MCF 10A (cell line): ENCODE data around the gene IKZF4. TPM values are rescaled to one million over a fixed set of nuclear protein-coding genes. Genes with fewer than 3 reads are reported as not detected.

Source experiments
- BruUV-seq: library from RNA; stranded (reverse); fragments of 400-500 nt; replicated peaks from 2 replicates; lab custom pipeline; 2021; lab: Mats Ljungman, UMichigan
- CTCF ChIA-PET: fragments of 300-600 bp; sonication (Branson Sonifier 250); formaldehyde crosslinking; extraction: SDS; loops from one replicate; lab custom pipeline; 2021; ENCODE audit warnings: antibody characterized with exemption, inconsistent platforms; lab: Yijun Ruan, JAX
- POLR2A ChIA-PET: fragments of 300-600, 350-650 bp; sonication (Branson Sonifier 250); formaldehyde crosslinking; extraction: SDS; loops from one replicate; lab custom pipeline; 2020; ENCODE audit warnings: antibody characterized with exemption, inconsistent platforms; lab: Yijun Ruan, JAX
- DNase-seq: peaks from one replicate; pipeline ENCODE4 v3.0.0-alpha.2; 2018; ENCODE audit not compliant: unreplicated experiment
- H3K27ac Mint-ChIP-seq: one replicate; pipeline ENCODE4 v1.8.0; 2022; ENCODE audit warnings: mild to moderate bottlenecking, low read depth, mixed read lengths; ENCODE audit not compliant: unreplicated experiment
- H3K27me3 Mint-ChIP-seq: one replicate; pipeline ENCODE4 v1.8.0; 2022; ENCODE audit warnings: mixed read lengths; ENCODE audit not compliant: insufficient read depth, unreplicated experiment
- H3K36me3 Mint-ChIP-seq: one replicate; pipeline ENCODE4 v1.8.0; 2022; ENCODE audit warnings: mild to moderate bottlenecking, moderate library complexity, mixed read lengths; ENCODE audit not compliant: insufficient read depth, unreplicated experiment
- H3K4me1 Mint-ChIP-seq: one replicate; pipeline ENCODE4 v1.8.0; 2022; ENCODE audit warnings: mixed read lengths; ENCODE audit not compliant: insufficient read depth, unreplicated experiment
- H3K4me3 Mint-ChIP-seq: one replicate; pipeline ENCODE4 v1.8.0; 2022; ENCODE audit warnings: mild to moderate bottlenecking, moderate library complexity, mixed read lengths; ENCODE audit not compliant: unreplicated experiment
- H3K9me3 Mint-ChIP-seq: one replicate; pipeline ENCODE4 v1.8.0; 2022; ENCODE audit warnings: mixed read lengths; ENCODE audit not compliant: unreplicated experiment
- CTCF ChIP-seq: fragments of 200-600 bp; IDR thresholded peaks from one replicate; pipeline ENCODE4 v1.8.0; 2022; ENCODE audit warnings: antibody characterized with exemption, mild to moderate bottlenecking; ENCODE audit not compliant: unreplicated experiment
- intact Hi-C: fragments of 100-400 bp; cut with micrococcal nuclease; formaldehyde crosslinking; loops from 2 replicates; pipeline ENCODE4 v1.14.1; 2022
- total RNA-seq: library from RNA; stranded (reverse); gene quantifications from 2 replicates; pipeline ENCODE4 v1.2.3, GENCODE V29; 2022

Gene IKZF4
- total RNA-seq, 1 experiment from 2014 or later, result 2.4 TPM

GRCh38 chr12:56078931-56079722 lies 58.3 kb downstream of the IKZF4 start:
- CTCF ChIA-PET, result interaction anchor here (0.6 to 2.5 kb wide), 14 partner anchors 14 to 298 kb away, joined by 3 to 12 read pairs (median 3); partner anchors contain the start of genes PA2G4 and ZC3H10
- no peak overlapping the region for H3K27ac Mint-ChIP-seq
- peak overlapping the region; percentile 87 for H3K4me3 Mint-ChIP-seq
- no peaks in the 10 kb centered on the region for H3K27me3 Mint-ChIP-seq
- POLR2A ChIA-PET, result interaction anchor here (0.7 to 3.0 kb wide), 10 partner anchors 18 to 82 kb away, joined by 3 to 66 read pairs (median 6); partner anchors contain the start of genes ESYT1, PA2G4, RPL41 and SUOX
- H3K36me3 Mint-ChIP-seq, result no peaks in the 10 kb centered on the region
- no peaks in the 10 kb centered on the region for H3K9me3 Mint-ChIP-seq
- BruUV-seq, result no TSS peak
- TF ChIP-seq CTCF, result peak; percentile 60
- no peaks in the 10 kb centered on the region for H3K4me1 Mint-ChIP-seq
- peak; percentile 85 for DNase-seq
- intact Hi-C loops, result loop anchor here (1.0 to 2.0 kb wide), 4 partner anchors 24 to 82 kb away; partner anchors contain the start of genes RPL41 and SUOX

GRCh38 chr12:56079723-56080555 lies 59.1 kb downstream of the IKZF4 start, which contains the start of gene ERBB3:
Gene ERBB3 (plus strand): TSS chr12:56080165. CDS start chr12:56080301, 136 bp downstream.
- Mint-ChIP-seq H3K36me3 (no peaks in the 10 kb centered on the region), H3K4me3 (peak within 1 kb of the TSS; percentile 87), H3K27ac (no peak within 1 kb of the TSS), H3K27me3 (no peaks in the 10 kb centered on the region), H3K4me1 (no peaks in the 10 kb centered on the region), H3K9me3 (no peaks in the 10 kb centered on the region)
- TF ChIP-seq CTCF, result no peak
- ChIA-PET POLR2A (interaction anchor here (0.6 to 3.0 kb wide), 10 partner anchors 19 to 117 kb away, joined by 3 to 66 read pairs (median 6); partner anchors contain the start of genes ESYT1, PA2G4, RPL41 and SUOX), CTCF (interaction anchor here (0.6 to 2.5 kb wide), 20 partner anchors 12 to 260 kb away, joined by 3 to 12 read pairs (median 4); partner anchors contain the start of genes PA2G4, RPL41 and ZC3H10)
- DNase-seq, result peak; percentile 89
- intact Hi-C loops, result loop anchor here (1.0 to 2.0 kb wide), 4 partner anchors 23 to 83 kb away; partner anchors contain the start of genes RPL41 and SUOX
- no TSS peak for BruUV-seq

GRCh38 chr12:56080556-56081138 lies 59.8 kb downstream of the IKZF4 start:
- Mint-ChIP-seq H3K4me1 (no peaks in the 10 kb centered on the region), H3K27me3 (no peaks in the 10 kb centered on the region), H3K36me3 (no peaks in the 10 kb centered on the region), H3K27ac (no peak overlapping the region), H3K9me3 (no peaks in the 10 kb centered on the region), H3K4me3 (peak overlapping the region; percentile 87)
- CTCF ChIA-PET, result interaction anchor here (0.6 to 1.6 kb wide), 10 partner anchors 11 to 166 kb away, joined by 3 to 7 read pairs (median 4); partner anchors contain the start of genes RPL41 and ZC3H10
- intact Hi-C loops, result no loop called here
- POLR2A ChIA-PET, result interaction anchor here (0.6 to 3.0 kb wide), 10 partner anchors 14 to 116 kb away, joined by 3 to 66 read pairs (median 4); partner anchors contain the start of genes ESYT1, PA2G4 and ZC3H10
- BruUV-seq, result no TSS peak
- no peak for TF ChIP-seq CTCF
- DNase-seq, result peak; percentile 30
